ENCODE measurements around the gene AHCY.

DNA sequence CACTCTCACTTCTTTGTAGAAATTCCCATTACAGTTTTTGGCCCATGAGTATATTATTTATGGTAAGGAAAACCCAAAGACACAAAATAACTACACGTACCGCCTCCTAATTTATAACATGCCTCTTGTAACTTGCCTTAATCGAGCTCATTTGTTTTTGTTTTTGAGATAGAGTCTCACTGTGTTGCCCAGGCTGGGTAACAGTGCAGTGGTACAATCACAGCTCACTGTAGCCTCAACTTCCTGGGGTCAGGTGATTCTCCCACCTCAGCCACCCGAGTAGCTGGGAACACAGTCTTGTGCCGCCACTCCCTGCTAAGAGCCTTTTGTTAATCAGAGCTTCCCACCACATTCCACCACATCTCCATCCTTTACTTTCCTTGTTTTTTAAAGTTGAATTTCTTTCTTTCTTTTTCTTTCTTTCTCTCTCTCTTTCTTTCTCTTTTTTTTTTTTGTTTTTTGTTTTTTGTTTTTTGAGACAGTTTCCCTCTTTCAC is 46.5 kb downstream of the AHCY start:
- TF ChIP-seq TAF1 (IDR thresholded peaks at IDR 0.05; ENCODE audit: borderline replicate concordance, insufficient read depth, low read length) (no peak), FOXP2 (optimal IDR thresholded peaks at IDR 0.05; ENCODE audit: borderline replicate concordance, extremely low read depth, extremely low read length, insufficient read depth) (no peak), POLR2AphosphoS5 (IDR thresholded peaks at IDR 0.05; ENCODE audit: low read depth, low read length) (no peak)
- TF ChIP-seq, protein P1, sequence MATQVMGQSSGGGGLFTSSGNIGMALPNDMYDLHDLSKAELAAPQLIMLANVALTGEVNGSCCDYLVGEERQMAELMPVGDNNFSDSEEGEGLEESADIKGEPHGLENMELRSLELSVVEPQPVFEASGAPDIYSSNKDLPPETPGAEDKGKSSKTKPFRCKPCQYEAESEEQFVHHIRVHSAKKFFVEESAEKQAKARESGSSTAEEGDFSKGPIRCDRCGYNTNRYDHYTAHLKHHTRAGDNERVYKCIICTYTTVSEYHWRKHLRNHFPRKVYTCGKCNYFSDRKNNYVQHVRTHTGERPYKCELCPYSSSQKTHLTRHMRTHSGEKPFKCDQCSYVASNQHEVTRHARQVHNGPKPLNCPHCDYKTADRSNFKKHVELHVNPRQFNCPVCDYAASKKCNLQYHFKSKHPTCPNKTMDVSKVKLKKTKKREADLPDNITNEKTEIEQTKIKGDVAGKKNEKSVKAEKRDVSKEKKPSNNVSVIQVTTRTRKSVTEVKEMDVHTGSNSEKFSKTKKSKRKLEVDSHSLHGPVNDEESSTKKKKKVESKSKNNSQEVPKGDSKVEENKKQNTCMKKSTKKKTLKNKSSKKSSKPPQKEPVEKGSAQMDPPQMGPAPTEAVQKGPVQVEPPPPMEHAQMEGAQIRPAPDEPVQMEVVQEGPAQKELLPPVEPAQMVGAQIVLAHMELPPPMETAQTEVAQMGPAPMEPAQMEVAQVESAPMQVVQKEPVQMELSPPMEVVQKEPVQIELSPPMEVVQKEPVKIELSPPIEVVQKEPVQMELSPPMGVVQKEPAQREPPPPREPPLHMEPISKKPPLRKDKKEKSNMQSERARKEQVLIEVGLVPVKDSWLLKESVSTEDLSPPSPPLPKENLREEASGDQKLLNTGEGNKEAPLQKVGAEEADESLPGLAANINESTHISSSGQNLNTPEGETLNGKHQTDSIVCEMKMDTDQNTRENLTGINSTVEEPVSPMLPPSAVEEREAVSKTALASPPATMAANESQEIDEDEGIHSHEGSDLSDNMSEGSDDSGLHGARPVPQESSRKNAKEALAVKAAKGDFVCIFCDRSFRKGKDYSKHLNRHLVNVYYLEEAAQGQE (IDR thresholded peaks at IDR 0.05; ENCODE audit: insufficient read depth in 1 of 2, low read depth in 2 of 2, low read length in 2 of 2), result no peak
